Progenitor cell of endocrine pancreas (in vitro differentiated cells): ENCODE measurements around the gene SAAL1. TPM values are rescaled to one million over a fixed set of nuclear protein-coding genes. Genes with fewer than 3 reads are reported as not detected.

ENCODE experiments used
- DNase-seq: peaks from one replicate; pipeline ENCODE4 v3.0.0; 2021; ENCODE audit warnings: low spot score; ENCODE audit not compliant: unreplicated experiment
- H3K27ac Mint-ChIP-seq: 2 replicates; pipeline ENCODE4 v1.8.0; 2021; ENCODE audit warnings: mild to moderate bottlenecking, moderate library complexity, mixed read lengths
- H3K27me3 Mint-ChIP-seq: 2 replicates; pipeline ENCODE4 v1.8.0; 2021; ENCODE audit warnings: mixed read lengths
- H3K36me3 Mint-ChIP-seq: 2 replicates; pipeline ENCODE4 v1.8.0; 2022; ENCODE audit warnings: mixed read lengths; ENCODE audit not compliant: insufficient read depth
- H3K4me1 Mint-ChIP-seq: 2 replicates; pipeline ENCODE4 v1.8.0; 2021; ENCODE audit warnings: low read depth, mixed read lengths
- H3K4me3 Mint-ChIP-seq: 2 replicates; pipeline ENCODE4 v1.8.0; 2021; ENCODE audit warnings: low read depth, mild to moderate bottlenecking, moderate library complexity, mixed read lengths
- H3K9me3 Mint-ChIP-seq: 2 replicates; pipeline ENCODE4 v1.8.0; 2021; ENCODE audit warnings: low read depth, mixed read lengths
- CTCF ChIP-seq: fragments of 200-600 bp; sonication (generic); IDR thresholded peaks from one replicate; pipeline ENCODE4 v1.5.0; 2021; ENCODE audit warnings: antibody characterized with exemption, mild to moderate bottlenecking; ENCODE audit not compliant: unreplicated experiment
- total RNA-seq: library from RNA; stranded (reverse); gene quantifications from 2 replicates; pipeline ENCODE4 v1.2.1, GENCODE V29; 2021

The SAAL1 gene
- total RNA-seq, 1 donor from 2014 or later: 28.3 TPM

GRCh38 chr11:18115360-18116127, 9.7 kb upstream of the SAAL1 start:
- H3K27me3 Mint-ChIP-seq: peaks cover 62% of the 10 kb centered on the region
- peak; percentile 57 for DNase-seq
- no peak overlapping the region for H3K27ac Mint-ChIP-seq
- H3K9me3 Mint-ChIP-seq: no peaks in the 10 kb centered on the region
- H3K4me1 Mint-ChIP-seq: no peaks in the 10 kb centered on the region
- no peak overlapping the region for H3K4me3 Mint-ChIP-seq
- no peaks in the 10 kb centered on the region for H3K36me3 Mint-ChIP-seq
- peak; percentile 90 for TF ChIP-seq CTCF

GRCh38 chr11:18111005-18111404, 5.1 kb upstream of the SAAL1 start:
- no peaks in the 10 kb centered on the region for H3K4me1 Mint-ChIP-seq
- no peak for DNase-seq
- no peak for TF ChIP-seq CTCF
- H3K4me3 Mint-ChIP-seq: no peak overlapping the region
- peaks cover 66% of the 10 kb centered on the region for H3K27me3 Mint-ChIP-seq
- no peaks in the 10 kb centered on the region for H3K9me3 Mint-ChIP-seq
- H3K27ac Mint-ChIP-seq: no peak overlapping the region
- H3K36me3 Mint-ChIP-seq: no peaks in the 10 kb centered on the region

- Mint-ChIP-seq H3K27me3 (peaks cover 39% of the 10 kb centered on the region), H3K4me3 (no peak overlapping the region), H3K4me1 (peaks cover 6% of the 10 kb centered on the region), H3K27ac (no peak overlapping the region), H3K36me3 (no peaks in the 10 kb centered on the region), H3K9me3 (no peaks in the 10 kb centered on the region)
- no peak for DNase-seq
- TF ChIP-seq CTCF: no peak
Measured at GRCh38 chr11:18108254-18108653, 2.4 kb upstream of the SAAL1 start.

- Mint-ChIP-seq H3K27ac (no peak overlapping the region), H3K4me1 (peaks cover 6% of the 10 kb centered on the region), H3K4me3 (peak overlapping the region; percentile 43), H3K27me3 (peaks cover 25% of the 10 kb centered on the region), H3K36me3 (peaks cover 7% of the 10 kb centered on the region), H3K9me3 (no peaks in the 10 kb centered on the region)
- DNase-seq: no peak
- TF ChIP-seq CTCF: no peak
Measured at GRCh38 chr11:18106688-18107087, 806 bp upstream of the SAAL1 start.

- Mint-ChIP-seq H3K36me3 (peaks cover 14% of the 10 kb centered on the region), H3K4me3 (peak overlapping the region; percentile 93), H3K27ac (peak overlapping the region; percentile 61), H3K4me1 (peaks cover 6% of the 10 kb centered on the region), H3K27me3 (peaks cover 12% of the 10 kb centered on the region), H3K9me3 (no peaks in the 10 kb centered on the region)
- TF ChIP-seq CTCF: no peak
- no peak for DNase-seq
Measured at GRCh38 chr11:18105086-18105801, 638 bp downstream of the SAAL1 start.
